Measurements from ENCODE around the gene NAPA.

GRCh38 chr19:47483800-47484690, 30.8 kb downstream of the NAPA start, which contains the start of gene KPTN:
- peak; percentile 98 for TF ChIP-seq CTCF (IDR thresholded peaks at IDR 0.05; ENCODE audit: poor library complexity, severe bottlenecking)
- no peak for TF ChIP-seq EZH2 (IDR thresholded peaks at IDR 0.05; ENCODE audit: borderline replicate concordance, insufficient read depth, low read length, poor library complexity, severe bottlenecking)
- TF ChIP-seq MXI1 (conservative IDR thresholded peaks at IDR 0.05; ENCODE audit: poor library complexity, severe bottlenecking), result peak; percentile 84
- TF ChIP-seq SMC3 (conservative IDR thresholded peaks at IDR 0.05; ENCODE audit: poor library complexity), result peak; percentile 77
- peak; percentile 67 for TF ChIP-seq EP300 (conservative IDR thresholded peaks at IDR 0.05; ENCODE audit: poor library complexity, severe bottlenecking)
- peak; percentile 86 for TF ChIP-seq TAF1 (IDR thresholded peaks at IDR 0.05; ENCODE audit: low read depth)
